HG02678 (cell line): ENCODE data around the gene POMC.
A peak's percentile ranks its signal among the peaks of the same experiment; 100 is the strongest.
"Not testable (repeated sequence)": the region's sequence is repeated elsewhere in the genome, so short reads cannot be mapped to it uniquely, and the experiment has no call there.

Source experiments
- ATAC-seq: cut with Tn5 transposase; IDR thresholded peaks from one replicate; pipeline ENCODE4 v1.9.1; 2021; ENCODE audit warnings: mild to moderate bottlenecking, moderate library complexity; ENCODE audit not compliant: unreplicated experiment

POMC gene

GRCh38 chr2:25168256-25169072 lies at the start of gene POMC:
TSS of gene POMC (minus strand) at chr2:25168580. CDS start at chr2:25164772, 3,808 bp downstream.
- ATAC-seq: no peak

- ATAC-seq: no peak
These were observed 49.7 kb upstream of the POMC start for GRCh38 chr2:25218100-25218499.

GRCh38 chr2:25215948-25216679 lies 47.7 kb upstream of the POMC start:
- peak; percentile 83 for ATAC-seq

GRCh38 chr2:25215232-25215631 lies 46.9 kb upstream of the POMC start:
- no peak for ATAC-seq

GRCh38 chr2:25213229-25213628 lies 44.8 kb upstream of the POMC start:
- no peak for ATAC-seq

- ATAC-seq: not testable (repeated sequence)
These were observed 42.5 kb upstream of the POMC start for GRCh38 chr2:25210923-25211322.

GRCh38 chr2:25207078-25207545 lies 38.7 kb upstream of the POMC start:
- no peak for ATAC-seq

GRCh38 chr2:25204190-25204838 lies 35.9 kb upstream of the POMC start:
- ATAC-seq: peak; percentile 64

- no peak for ATAC-seq
These were observed 33.9 kb upstream of the POMC start for GRCh38 chr2:25202275-25202674.

- ATAC-seq: no peak
These were observed 33.4 kb upstream of the POMC start for GRCh38 chr2:25201794-25202193.

- ATAC-seq: no peak
These were observed 32.9 kb upstream of the POMC start for GRCh38 chr2:25201265-25201664.

- no peak for ATAC-seq
These were observed 30.2 kb upstream of the POMC start for GRCh38 chr2:25198576-25198975.

GRCh38 chr2:25198209-25198525 lies 29.8 kb upstream of the POMC start:
- no peak for ATAC-seq

GRCh38 chr2:25197336-25198208 lies 29.2 kb upstream of the POMC start:
- ATAC-seq: no peak

GRCh38 chr2:25194576-25195122 lies 26.3 kb upstream of the POMC start:
- no peak for ATAC-seq

- no peak for ATAC-seq
These were observed 22.2 kb upstream of the POMC start for GRCh38 chr2:25190536-25190935.

- no peak for ATAC-seq
These were observed 20.0 kb upstream of the POMC start for GRCh38 chr2:25188405-25188804.

GRCh38 chr2:25187729-25188350 lies 19.5 kb upstream of the POMC start:
- no peak for ATAC-seq

GRCh38 chr2:25184254-25184653 lies 15.9 kb upstream of the POMC start:
- ATAC-seq: no peak

- ATAC-seq: no peak
These were observed 10.6 kb upstream of the POMC start for GRCh38 chr2:25178976-25179375.
